ENCODE measurements around the gene CDC42BPB.
"Not testable (repeated sequence)": the region's sequence is repeated elsewhere in the genome, so short reads cannot be mapped to it uniquely, and the experiment has no call there.

CDC42BPB gene

DNA sequence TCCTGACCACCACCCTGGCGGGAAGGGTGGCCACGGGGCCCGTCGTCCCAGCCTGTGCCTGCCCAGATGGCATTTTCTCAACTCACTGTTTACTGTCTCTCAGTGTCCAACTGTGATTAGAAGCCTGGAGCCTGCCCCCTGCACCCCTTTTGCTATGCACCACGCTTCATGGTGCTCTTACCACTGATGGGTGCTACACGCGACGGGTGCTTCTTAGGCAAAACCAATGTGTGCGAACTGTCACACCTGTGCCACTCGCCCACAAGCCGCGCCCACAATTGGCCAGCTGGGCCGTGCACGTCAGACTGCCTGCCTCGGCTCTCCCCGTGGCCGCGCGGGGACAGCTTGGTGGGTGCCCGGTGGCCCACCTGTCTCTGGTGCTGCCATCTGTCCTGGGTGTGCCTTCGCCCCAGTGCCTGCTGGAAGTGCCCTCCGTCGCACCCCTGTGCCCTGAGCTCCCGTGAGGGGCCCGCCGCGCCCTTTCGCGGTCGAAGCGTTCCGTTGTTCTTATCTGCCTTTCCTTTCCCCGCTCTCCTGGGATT is 150.0 kb downstream of the CDC42BPB start:
- no peak for DNase-seq

DNA sequence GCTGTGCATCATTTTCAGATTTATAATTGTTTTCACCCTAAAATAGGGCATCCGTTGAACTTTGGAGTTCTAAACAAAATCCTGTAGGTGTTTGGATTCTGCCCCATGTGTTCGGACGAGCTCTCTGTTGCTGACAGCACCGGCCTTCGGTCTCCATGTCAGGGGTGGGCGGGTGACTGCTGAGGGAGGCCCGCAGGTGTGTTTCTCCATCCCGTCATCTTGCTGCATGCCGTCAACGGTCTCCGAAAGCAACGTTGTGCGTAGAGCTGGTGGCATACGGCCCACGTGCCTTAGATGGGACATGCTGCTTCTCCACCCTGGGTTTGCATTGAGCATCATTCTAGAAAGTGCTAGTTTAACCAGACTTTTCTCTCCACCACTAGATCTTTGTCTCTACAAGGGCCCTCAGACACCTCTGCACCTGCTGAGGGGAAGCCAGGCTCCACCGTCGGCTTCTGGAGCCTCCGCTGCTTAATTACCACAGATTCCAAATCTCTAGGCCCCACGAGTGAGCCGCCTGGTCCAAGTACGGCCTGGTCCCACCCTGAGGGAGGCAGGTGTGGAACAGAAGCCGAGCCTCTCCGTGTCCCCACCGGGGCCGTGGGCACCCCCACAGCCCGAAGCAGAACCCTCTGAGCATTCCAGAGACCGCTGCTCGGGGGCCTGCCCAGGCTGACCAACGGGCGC is 150.6 kb downstream of the CDC42BPB start:
- no peak for DNase-seq

DNA sequence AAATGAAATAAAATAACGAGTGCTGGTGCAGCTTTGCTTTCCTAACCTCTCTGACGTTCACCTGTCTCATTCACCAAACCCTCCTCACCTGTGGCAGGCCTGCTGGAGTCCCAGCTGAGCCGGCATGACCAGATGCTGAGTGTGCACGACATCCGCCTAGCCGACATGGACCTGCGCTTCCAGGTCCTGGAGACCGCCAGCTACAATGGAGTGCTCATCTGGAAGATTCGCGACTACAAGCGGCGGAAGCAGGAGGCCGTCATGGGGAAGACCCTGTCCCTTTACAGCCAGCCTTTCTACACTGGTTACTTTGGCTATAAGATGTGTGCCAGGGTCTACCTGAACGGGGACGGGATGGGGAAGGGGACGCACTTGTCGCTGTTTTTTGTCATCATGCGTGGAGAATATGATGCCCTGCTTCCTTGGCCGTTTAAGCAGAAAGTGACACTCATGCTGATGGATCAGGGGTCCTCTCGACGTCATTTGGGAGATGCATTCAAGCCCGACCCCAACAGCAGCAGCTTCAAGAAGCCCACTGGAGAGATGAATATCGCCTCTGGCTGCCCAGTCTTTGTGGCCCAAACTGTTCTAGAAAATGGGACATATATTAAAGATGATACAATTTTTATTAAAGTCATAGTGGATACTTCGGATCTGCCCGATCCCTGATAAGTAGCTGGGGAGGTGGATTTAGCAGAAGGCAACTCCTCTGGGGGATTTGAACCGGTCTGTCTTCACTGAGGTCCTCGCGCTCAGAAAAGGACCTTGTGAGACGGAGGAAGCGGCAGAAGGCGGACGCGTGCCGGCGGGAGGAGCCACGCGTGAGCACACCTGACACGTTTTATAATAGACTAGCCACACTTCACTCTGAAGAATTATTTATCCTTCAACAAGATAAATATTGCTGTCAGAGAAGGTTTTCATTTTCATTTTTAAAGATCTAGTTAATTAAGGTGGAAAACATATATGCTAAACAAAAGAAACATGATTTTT is 151.9 kb downstream of the CDC42BPB start:
- DNase-seq, result no peak

DNA sequence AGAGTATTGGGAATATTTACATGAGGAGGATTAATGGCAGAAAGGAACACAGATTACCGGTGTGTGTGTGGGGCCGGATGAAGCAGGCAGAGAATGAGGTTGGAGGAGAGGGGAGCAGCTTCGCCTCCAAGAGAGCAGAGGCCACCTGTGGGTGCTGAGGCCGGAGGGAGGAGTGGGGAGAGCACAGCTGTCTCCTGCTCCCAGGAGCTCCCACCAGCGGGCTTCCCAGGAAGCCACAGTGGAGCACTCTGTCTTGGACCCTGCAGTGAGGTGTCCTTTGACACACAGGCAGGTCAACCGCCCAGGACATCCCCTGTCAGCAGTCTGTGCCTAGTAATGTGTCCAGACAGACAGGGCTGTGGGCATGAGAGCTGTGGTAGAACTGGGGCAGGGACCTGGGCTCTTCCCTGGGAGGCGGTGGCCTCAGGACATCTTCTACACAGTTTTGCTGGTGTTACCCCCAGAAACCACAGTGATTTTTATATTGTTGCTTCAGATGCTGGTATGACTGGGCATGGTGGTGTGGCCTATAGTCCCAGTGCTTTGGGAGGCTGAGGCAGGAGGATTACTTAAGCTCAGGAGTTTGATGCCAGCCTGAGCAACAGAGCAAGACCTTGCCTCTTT is 153.3 kb downstream of the CDC42BPB start:
- DNase-seq, result no peak

DNA sequence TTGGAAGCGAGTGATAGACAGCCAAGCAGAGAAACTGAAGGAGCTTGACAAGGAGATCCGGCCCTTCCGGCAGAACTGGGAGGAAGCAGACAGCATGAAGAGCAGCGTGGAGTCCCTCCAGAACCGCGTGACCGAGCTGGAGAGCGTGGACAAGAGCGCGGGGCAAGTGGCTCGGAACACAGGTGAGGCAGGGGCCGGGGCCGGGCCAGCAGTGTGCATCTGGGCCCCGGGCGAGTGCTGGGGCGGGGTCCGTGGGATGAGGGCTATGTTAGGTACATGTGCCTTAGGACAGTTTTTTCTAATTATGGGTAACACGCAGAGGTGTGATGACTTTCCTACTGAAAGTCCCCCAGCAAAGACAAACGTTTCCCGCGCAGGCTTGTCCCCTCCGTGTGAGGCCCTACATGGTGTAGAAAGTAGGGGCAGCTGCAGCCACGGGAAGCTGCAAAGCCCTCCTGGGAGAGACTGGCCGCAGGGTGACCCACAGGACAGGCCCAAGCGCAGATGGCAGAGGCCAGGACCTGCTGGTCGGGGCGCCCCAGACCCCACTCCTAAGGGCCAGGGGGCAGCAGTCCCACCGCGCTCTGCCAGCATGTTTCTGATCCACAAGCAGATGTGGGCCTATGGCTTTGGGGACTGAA is 154.0 kb downstream of the CDC42BPB start:
- DNase-seq, result no peak

DNA sequence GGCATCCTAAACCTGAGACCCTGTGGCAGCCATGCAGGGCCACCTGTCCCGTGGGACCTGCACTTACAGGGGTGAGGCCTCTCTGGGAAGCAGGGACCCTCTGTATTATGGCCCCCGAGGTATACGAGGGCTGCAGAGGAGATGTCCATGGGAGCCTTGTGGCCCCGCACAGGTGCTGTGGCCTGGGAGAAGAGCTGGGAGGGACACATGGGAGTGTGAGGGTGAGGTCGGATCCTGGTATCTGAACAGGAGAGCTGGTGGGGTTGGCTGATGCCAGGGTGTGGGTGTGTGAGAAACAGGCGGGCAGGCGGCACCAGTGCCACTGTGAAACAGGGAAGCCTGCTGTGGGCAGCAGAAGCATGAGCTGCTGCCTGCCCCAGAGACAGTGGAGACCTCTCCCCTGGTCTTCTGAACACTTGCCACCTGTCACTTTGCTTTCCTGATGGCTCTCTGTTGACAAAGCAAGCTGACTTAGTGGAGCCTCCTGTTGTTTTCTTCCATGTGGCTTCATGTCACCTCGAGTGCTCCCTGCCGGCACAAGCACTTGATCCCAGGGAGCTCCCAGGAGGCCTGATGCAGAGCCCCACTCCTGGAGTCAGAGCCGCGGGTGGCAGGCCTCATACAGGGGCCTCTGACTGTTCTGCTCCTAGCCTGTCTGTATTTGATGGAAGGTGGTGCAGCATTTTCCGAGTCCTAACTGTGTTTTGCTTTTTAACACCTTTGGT is 154.7 kb downstream of the CDC42BPB start:
- DNase-seq, result no peak

DNA sequence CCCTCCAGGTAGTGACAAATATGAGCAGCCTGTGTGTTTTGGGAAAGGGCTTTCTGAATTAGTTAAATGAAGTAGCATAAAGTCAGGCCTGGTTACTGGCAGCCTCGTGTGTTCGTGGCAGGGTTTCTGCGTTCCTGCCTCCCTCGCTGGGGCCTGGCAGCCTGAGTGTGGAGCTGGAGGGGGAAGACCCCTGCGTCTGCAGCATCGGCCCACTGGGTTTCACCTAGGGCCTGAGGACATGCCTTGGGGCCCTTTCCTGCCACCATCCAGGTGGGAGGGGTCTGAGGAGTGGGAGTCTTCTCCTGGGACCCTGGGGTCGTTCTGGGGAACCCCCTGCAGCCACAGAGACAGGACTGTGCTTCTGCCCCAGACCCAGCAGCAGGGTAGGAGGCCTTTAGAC is 155.3 kb downstream of the CDC42BPB start:
- no peak for DNase-seq

DNA sequence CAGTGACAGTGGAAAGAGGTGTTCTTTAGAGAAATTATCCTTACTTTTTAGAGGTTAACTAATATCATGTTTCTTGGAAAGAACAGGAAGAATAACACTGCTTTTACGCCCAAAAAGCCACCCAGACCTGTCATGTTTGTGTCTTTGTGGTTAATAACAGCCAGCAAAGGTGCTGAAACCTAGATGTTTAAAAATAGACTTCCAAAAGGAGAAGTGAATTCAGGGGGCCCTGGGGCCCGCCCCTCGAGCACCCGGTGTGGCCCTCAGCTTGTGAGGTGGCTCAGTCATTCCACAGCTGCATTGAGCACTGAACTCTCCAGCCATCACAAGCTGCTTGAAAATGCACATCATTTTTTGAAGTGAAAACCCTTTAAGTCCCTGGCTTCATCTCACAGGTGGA is 155.7 kb downstream of the CDC42BPB start:
- DNase-seq, result no peak

DNA sequence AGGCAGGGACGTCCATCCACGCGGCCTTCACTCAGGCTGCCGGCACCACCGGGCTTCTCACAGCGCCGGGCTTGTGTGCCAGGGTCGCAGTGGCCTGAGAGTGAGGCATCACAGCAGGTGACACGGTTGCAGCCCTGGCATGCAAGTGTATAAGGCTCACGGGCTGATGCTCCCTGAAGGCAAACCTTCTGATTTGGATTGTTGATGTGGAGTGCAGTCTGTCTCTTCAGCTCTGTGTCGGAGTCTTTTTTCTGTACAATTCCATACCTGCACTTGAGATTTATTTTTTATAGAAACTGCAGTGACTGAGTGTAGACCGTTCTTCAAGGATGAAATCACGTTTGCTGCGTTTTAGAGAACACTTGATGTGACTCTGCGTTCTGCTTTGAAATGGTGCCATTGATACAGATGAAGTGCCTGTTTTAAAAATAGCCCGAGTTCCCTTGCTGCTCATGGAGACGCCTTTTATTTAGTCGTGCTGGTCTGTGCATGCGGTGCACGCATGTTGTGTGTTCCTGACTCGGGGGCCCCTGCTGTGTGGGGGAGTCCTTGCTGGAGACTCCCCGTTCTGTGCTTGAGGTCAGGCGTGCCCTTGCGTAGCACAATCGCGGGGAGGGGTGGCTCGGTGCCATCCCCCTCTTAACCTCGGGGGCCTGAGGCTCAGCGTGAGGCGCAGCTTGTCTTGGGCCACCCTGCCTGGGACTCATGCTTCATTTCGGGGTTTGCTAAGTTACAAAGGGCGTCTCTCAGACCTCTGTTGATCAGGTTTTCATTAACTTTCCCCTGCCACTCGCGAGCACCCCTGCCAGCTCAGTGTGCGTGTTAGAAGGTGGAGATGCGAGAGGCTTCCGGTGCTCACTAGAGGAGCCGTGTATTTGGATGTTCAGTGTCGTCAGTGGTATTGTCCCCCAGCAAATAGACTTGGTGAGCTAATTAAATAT is 156.4 kb downstream of the CDC42BPB start:
- no peak for DNase-seq

DNA sequence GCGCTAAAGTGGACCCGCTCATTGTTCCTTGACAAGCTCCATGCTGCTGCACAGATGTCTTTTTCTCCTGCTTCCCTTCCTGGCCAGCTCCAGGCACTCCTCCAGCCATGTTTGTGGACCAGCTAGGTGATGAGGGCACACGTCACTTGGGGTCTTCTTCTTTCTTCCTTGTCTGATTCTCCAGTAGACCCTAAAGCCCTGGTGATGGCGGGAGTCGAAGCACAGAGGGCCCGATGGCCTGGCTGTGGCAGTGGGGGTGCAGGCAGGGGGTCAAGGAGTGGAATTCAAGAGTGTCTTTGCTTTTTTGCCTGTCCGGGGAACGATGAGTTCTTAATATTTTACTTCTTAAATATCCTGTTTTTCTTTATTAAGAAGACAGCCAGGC is 157.8 kb downstream of the CDC42BPB start:
- no peak for DNase-seq

DNA sequence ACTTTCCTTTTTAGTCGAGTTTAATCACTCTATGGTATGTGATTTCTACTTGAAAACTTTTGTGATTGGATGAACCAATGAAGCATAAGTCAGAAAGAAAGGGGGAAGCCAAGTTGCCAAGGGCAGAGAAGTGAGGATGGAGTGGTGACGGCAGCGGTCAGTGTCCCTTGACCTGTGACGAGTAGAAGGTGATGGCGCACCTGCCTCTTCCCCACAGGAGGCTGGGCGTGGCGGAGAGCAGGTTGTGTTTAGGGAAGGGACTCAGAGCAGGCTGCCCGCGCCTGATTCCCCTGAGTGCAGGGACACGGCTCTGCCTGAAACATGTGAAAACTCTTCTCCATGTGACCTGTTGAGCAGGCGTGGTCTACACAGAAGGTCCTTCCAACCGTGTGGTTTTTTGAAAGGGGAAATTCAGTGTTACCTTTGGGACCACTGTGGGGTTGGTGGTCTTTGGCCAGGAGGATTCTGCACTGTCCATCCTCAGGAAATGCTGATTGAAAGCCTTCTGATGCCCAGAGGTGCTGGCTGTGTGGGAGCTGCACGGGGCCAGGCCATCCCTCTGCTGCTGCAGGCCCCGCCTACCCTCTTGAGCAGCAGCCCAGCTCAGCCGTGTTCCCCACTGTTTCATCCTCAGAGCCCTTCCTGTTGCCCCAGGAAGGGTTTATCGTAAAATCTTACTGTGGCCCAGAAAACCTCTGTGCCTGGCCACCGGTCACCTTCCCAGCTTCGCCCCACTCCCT is 158.4 kb downstream of the CDC42BPB start:
- no peak for DNase-seq

DNA sequence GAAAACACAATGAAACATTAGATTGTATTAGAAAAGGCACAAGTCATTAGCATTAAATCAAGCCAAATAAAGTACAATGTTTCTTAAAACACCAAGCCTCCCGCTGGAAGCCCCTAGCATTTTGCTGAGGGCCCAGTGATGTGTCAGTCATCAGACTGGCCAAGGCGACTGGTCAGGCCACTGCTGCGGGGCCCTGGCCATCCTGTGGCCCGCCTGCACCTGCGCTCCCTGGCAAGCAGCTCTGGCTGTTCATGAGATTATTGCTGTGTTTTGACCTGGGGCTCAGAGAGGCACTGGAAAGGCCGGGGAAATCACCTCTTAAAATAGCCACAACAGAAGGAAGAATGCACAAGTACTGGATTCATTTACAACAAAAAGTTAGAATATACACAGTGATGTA is 159.1 kb downstream of the CDC42BPB start:
- no peak for DNase-seq

DNA sequence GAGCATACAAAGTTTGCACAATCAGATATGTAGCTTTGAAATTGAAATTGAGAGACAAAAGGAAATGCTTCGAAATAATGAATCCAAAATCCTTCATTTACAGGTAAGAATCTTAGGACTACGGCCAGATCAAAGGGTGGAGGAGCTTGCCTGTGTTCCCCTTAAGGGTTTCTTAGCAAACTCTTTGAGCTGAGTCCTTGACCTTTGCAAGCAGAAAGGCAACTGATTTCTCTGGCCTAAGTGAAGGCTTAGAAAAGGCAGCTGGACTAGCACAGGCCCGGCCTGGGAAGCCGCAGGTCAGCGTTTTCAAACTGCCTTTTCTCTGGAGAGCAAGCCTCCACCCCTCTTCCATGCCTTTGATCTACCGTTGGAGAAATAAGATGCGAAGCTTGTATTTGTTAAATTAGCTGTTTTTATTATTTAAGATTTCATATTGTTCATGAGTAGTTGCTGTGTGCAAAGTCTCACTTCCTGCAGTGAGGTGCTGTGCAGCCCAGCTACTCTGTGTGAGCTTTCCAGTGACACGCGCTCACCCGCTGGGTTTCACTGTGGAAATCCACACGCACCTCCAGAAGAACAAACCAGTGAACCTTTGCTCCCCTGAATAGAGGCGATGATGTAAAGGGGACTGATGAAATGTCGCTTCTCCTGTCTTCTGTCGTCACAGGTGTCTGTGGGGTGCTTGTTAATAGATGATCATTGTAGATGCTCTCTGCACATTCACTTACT is 159.9 kb downstream of the CDC42BPB start:
- no peak for DNase-seq

DNA sequence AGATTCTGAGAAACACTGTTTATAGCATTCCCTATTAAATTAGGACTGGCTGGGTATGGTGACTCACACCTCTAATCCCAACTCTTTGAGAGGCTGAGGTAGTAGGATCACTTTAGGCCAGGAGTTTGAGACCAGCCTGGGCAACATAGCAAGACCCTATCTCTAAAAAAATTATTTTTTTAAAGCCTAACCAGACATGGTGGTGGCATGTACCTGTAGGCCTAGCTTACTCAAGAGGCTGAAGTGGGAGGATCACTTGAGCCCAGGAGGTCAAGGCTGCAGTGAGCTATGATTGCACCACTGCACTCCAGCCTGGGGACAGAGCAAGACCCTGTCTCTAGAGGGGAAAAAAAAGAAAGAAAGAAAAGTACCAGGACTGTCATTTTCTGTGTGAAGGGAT is 160.6 kb downstream of the CDC42BPB start:
- not testable (repeated sequence) for DNase-seq

DNA sequence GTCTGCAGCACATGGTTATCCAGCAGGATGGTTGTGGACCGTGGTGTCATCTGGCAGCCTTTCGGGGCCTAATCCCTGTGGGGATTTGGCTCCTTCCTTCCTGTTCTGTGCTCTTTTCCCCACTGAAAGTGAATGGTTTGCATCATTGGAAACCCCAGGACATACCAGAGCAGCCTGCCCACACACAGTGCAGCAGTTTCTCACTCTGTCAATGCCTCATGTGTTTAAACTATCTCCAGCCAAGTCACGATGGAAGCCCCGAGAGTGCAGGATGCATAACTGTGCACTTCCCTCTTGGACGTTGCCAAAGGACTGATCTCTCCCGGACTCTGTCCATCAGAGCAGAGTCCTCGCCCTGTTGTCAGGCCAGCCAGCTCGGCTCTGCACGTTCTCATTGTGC is 163.9 kb downstream of the CDC42BPB start:
- no peak for DNase-seq

DNA sequence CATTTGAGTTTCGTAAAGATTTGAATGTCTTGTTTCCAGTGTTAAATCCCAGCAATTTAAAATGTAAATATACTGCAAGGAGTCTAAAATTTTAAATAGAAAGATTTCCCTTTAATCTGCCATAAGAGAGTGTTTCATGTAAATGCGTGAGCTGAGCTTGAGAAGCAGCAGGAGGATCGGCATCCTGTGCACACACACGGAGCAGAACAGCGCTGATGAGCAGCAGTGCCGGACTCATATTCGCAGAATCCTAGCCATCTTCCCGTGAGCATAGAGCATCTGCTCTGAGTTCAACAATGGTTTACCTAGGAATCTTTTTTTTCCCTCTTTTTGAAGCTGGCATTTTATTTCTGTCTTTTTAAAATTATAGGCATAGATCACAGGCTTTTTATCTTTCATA is 164.7 kb downstream of the CDC42BPB start:
- DNase-seq, result no peak

DNA sequence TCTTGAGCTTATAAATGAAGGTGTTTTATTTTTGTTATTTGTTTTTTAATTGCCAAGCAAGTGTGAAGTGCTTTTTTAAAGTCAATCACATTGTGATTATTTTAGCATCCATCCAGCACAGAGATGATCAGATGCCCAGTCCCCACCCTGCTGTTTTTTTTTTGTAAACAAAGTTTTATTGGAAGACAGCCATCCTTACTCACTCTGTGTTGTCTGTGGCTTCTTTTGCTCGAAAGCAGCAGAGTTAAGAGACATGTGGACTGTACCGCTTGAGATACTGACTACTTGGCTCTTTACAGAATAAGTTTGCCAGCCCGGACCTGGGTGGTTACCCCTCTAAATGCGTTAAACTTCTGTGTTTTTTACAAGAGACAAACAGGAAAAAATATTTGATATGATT is 165.8 kb downstream of the CDC42BPB start:
- no peak for DNase-seq

DNA sequence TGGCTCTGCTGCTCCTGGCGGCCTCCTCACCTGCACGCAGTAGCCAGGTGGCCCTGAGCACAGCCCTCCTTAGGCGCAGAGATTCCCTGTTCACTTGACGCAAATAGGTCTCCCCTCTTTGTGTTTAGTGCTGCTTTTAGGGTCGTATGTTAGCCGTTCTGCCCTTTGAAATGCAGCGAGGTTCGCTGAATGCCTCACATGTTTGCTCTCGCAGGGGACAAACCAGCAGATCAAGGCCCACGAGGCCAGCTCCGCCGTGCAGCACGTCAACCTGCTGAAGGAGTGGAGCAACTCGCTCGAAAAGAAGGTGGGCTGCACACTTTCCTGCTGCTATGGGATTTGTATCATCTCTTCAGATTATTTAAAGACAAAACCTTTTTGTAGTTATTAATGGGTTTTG is 166.2 kb downstream of the CDC42BPB start:
- no peak for DNase-seq

DNA sequence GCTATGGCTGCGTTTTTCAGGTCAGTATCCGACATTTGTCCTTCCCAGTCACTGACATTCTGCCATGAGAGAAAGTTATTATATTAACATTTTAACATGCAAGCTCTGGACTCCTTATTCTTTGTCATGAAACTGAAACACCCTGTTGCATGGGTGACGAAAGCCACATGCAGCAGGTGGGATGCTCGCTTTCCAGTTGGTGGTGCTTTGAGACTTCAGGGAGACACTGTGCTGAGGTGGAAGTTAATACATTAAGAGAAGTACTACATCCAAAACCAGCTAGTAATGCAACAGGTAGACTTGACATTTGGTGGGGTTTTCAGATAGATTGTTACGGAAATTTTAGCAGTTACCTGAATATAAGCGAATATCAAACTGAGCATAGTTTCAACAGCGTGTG is 167.7 kb downstream of the CDC42BPB start:
- no peak for DNase-seq

DNA sequence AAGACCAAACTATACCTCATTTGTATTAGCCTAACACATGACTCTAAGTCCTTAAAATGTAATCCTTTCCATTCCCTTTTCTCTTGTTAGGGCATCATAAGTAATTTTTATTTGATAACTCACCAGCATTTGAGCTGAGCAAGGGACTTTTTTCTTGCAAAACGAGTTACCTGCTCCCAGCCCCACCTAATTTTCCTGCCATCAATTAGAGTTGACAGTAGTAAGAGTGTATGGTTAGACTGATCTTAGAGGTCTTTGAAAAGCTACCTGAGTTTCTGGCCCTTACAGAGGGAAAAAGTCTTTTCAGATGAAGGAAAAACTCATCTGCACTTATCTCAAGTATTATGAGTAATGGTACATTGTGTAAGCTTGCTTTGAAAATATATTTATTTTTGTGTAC is 168.6 kb downstream of the CDC42BPB start:
- DNase-seq, result no peak
